Osteocyte (in vitro differentiated cells): ENCODE data around the gene SP7. TPM values are rescaled to one million over a fixed set of nuclear protein-coding genes. Genes with fewer than 3 reads are reported as not detected.
"Not testable (repeated sequence)": the region's sequence is repeated elsewhere in the genome, so short reads cannot be mapped to it uniquely, and the experiment has no call there.

Experiments used
- DNase-seq: peaks from one replicate; pipeline ENCODE4 v3.0.0; 2021; ENCODE audit warnings: mixed read lengths; ENCODE audit not compliant: unreplicated experiment; ENCODE audit errors: extremely low spot score
- H3K27ac Mint-ChIP-seq: one replicate; pipeline ENCODE4 v1.8.0; 2021; ENCODE audit warnings: mild to moderate bottlenecking, mixed read lengths; ENCODE audit not compliant: unreplicated experiment
- H3K27me3 Mint-ChIP-seq: one replicate; pipeline ENCODE4 v1.8.0; 2021; ENCODE audit warnings: mixed read lengths; ENCODE audit not compliant: unreplicated experiment
- H3K36me3 Mint-ChIP-seq: one replicate; pipeline ENCODE4 v1.8.0; 2021; ENCODE audit warnings: mixed read lengths; ENCODE audit not compliant: unreplicated experiment
- H3K4me1 Mint-ChIP-seq: one replicate; pipeline ENCODE4 v1.8.0; 2021; ENCODE audit warnings: mixed read lengths; ENCODE audit not compliant: unreplicated experiment
- H3K4me3 Mint-ChIP-seq: one replicate; pipeline ENCODE4 v1.8.0; 2021; ENCODE audit warnings: mild to moderate bottlenecking, moderate library complexity, mixed read lengths; ENCODE audit not compliant: unreplicated experiment
- H3K9me3 Mint-ChIP-seq: one replicate; pipeline ENCODE4 v1.8.0; 2021; ENCODE audit warnings: mixed read lengths; ENCODE audit not compliant: unreplicated experiment
- total RNA-seq: library from RNA; stranded (reverse); gene quantifications from 2 replicates; pipeline ENCODE4 v1.2.1, GENCODE V29; 2021
- TF ChIP-seq, protein P1 (sequence below): fragments of 200-600 bp; sonication (generic); IDR thresholded peaks from 2 replicates; pipeline ENCODE4 v1.5.0; 2021; ENCODE audit warnings: antibody characterized with exemption, mild to moderate bottlenecking, moderate library complexity

The SP7 gene
- total RNA-seq, 1 donor from 2014 or later = not detected

DNA sequence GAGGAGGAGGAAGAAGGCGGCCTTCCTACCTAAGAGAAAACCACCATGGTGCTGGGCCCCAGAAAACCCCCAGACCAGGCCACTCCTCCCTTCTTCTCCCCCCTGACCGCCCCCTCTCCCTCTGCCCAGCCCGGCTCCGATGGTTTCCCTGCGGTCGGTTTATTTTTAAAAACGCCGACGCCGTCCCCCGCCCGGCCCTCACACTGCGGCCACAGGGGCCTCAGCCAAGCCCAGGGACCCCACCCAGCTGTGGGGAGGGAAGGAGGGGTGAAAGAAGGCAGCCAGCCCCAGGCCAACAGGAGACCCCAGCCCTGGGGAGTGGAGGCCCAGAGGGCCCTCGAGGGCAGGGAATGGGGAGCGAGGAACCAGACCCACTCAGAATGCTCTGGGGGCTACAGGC, 3.4 kb downstream of the SP7 start:
- no peaks in the 10 kb centered on the region for H3K9me3 Mint-ChIP-seq

DNA sequence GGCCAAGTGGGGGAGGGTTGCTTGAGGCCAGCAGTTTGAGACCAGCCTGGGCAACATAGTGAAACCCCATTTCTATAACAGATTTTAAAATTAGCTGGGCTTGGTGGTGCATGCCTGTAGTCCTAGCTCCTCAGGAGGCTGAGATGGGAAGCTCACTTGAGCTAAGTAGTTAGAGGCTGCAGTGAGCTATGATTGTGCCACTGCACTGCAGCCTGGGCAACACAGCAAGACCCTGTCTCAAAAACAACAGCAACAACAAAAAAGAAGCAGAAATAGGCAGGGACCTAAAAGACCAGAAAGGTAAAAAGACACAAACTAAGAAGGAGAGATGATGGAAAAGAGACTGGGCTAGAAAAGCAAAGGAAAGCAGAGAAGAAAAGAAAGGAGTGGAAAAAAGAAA, 3.8 kb downstream of the SP7 start:
- DNase-seq, H3K27ac Mint-ChIP-seq, H3K36me3 Mint-ChIP-seq, H3K4me1 Mint-ChIP-seq, H3K4me3 Mint-ChIP-seq, H3K9me3 Mint-ChIP-seq: not testable (repeated sequence)
- H3K27me3 Mint-ChIP-seq = peaks cover 17% of the 10 kb centered on the region

More for the DNA sequence above, 3.4 kb downstream of the SP7 start:
- no peak for DNase-seq
- Mint-ChIP-seq H3K27me3 (peaks cover 21% of the 10 kb centered on the region), H3K4me3 (no peak overlapping the region), H3K27ac (no peak overlapping the region), H3K36me3 (no peaks in the 10 kb centered on the region), H3K4me1 (peaks cover 2% of the 10 kb centered on the region)
- TF ChIP-seq, protein P1, sequence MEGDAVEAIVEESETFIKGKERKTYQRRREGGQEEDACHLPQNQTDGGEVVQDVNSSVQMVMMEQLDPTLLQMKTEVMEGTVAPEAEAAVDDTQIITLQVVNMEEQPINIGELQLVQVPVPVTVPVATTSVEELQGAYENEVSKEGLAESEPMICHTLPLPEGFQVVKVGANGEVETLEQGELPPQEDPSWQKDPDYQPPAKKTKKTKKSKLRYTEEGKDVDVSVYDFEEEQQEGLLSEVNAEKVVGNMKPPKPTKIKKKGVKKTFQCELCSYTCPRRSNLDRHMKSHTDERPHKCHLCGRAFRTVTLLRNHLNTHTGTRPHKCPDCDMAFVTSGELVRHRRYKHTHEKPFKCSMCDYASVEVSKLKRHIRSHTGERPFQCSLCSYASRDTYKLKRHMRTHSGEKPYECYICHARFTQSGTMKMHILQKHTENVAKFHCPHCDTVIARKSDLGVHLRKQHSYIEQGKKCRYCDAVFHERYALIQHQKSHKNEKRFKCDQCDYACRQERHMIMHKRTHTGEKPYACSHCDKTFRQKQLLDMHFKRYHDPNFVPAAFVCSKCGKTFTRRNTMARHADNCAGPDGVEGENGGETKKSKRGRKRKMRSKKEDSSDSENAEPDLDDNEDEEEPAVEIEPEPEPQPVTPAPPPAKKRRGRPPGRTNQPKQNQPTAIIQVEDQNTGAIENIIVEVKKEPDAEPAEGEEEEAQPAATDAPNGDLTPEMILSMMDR = no peak

DNA sequence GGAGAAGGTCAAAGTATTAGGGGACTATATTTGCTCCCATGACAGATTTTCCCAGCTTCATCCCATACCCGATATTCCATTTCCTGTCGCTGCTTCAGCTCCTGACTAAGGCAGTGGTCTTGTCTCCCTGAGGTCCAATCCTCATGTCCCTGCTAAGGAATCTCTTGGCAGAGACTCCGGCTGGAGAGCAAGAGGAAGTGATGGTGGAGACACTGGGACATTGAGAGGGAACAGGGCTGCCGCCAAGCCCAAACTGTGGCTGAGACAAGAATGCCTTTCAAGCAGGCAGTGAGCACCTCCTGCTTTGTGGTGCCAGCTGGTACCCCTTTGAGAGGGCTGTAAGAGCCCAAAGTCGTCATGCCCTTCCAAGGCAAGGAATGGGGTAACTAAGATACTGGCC, 5.5 kb downstream of the SP7 start:
- no peak overlapping the region for H3K4me3 Mint-ChIP-seq
- H3K4me1 Mint-ChIP-seq = peaks cover 4% of the 10 kb centered on the region
- peaks cover 9% of the 10 kb centered on the region for H3K27me3 Mint-ChIP-seq
- H3K36me3 Mint-ChIP-seq = no peaks in the 10 kb centered on the region
- TF ChIP-seq, protein P1 = no peak
- H3K9me3 Mint-ChIP-seq = no peaks in the 10 kb centered on the region
- no peak overlapping the region for H3K27ac Mint-ChIP-seq
- no peak for DNase-seq

- Mint-ChIP-seq H3K4me3 (no peak overlapping the region), H3K9me3 (no peaks in the 10 kb centered on the region), H3K27ac (no peak overlapping the region), H3K4me1 (peaks cover 13% of the 10 kb centered on the region), H3K36me3 (no peaks in the 10 kb centered on the region), H3K27me3 (peaks cover 3% of the 10 kb centered on the region)
- TF ChIP-seq, protein P1 = no peak
- DNase-seq = no peak
Measured at GRCh38 chr12:53328043-53328435, 8.1 kb downstream of the SP7 start.

GRCh38 chr12:53327435-53328042, 8.6 kb downstream of the SP7 start:
- H3K9me3 Mint-ChIP-seq = no peaks in the 10 kb centered on the region
- DNase-seq = no peak
- peaks cover 3% of the 10 kb centered on the region for H3K27me3 Mint-ChIP-seq
- H3K27ac Mint-ChIP-seq = no peak overlapping the region
- H3K4me1 Mint-ChIP-seq = peaks cover 13% of the 10 kb centered on the region
- no peaks in the 10 kb centered on the region for H3K36me3 Mint-ChIP-seq
- TF ChIP-seq, protein P1 = peak; percentile 32
- no peak overlapping the region for H3K4me3 Mint-ChIP-seq
